Sigmoid colon (tissue), 7 donors: ENCODE results near the gene ZDHHC12. TPM values are rescaled to one million over a fixed set of nuclear protein-coding genes. Genes with fewer than 3 reads are reported as not detected.

Experiments used
- DNase-seq: peaks from one replicate; pipeline ENCODE4 v3.0.0-alpha.2; 2019
- H3K27ac ChIP-seq, 4 donors: fragments of 200-600 bp; sonication (generic); one replicate each; pipeline ENCODE4 v1.5.1; 2016 to 2019; ENCODE audit warnings: mild to moderate bottlenecking in 1 of 4
- H3K27me3 ChIP-seq, 3 donors: fragments of 200-600 bp; sonication (generic); one replicate each; pipeline ENCODE4 v1.5.1; 2019; ENCODE audit warnings: mild to moderate bottlenecking in 1 of 3
- H3K36me3 ChIP-seq, 4 donors: fragments of 200-600 bp; sonication (generic); one replicate each; pipeline ENCODE4 v1.5.1; 2016 to 2019
- H3K4me1 ChIP-seq, 4 donors: fragments of 200-600 bp; sonication (generic); one replicate each; pipeline ENCODE4 v1.5.1; 2017 to 2019
- H3K4me3 ChIP-seq, 4 donors: fragments of 200-600 bp; sonication (generic); one replicate each; pipeline ENCODE4 v1.5.1; 2017 to 2019; ENCODE audit warnings: mild to moderate bottlenecking in 2 of 4, moderate library complexity in 1 of 4
- H3K9me3 ChIP-seq, 4 donors: fragments of 200-600 bp in 3 of 4; sonication (generic) in 3 of 4; one replicate each; pipeline versions ENCODE4 v1.5.1 to v1.6.1; 2013 to 2019
- EP300 ChIP-seq, 4 donors: sonication (generic); formaldehyde crosslinking; IDR thresholded peaks; one replicate each; pipeline ENCODE4 v1.6.1; 2017; ENCODE audit warnings: antibody characterized with exemption in 4 of 4
- POLR2A ChIP-seq, 2 donors: fragments of 450-650 bp; IDR thresholded peaks; one replicate each; pipeline ENCODE4 v1.6.1; 2016; ENCODE audit warnings: antibody characterized with exemption in 2 of 2, mild to moderate bottlenecking in 2 of 2, moderate library complexity in 2 of 2
- POLR2AphosphoS5 ChIP-seq, 4 donors: sonication (generic); formaldehyde crosslinking; IDR thresholded peaks; one replicate each; pipeline ENCODE4 v1.6.1; 2017; ENCODE audit warnings: antibody characterized with exemption in 4 of 4
- WGBS, 2 donors: extraction: QIAGEN DNeasy Blood & Tissue Kit; methylation state at CpG; one replicate each; pipeline ENCODE4 v1.1.7; 2013; 5-methylcytosine and 5-hydroxymethylcytosine counted together
- intact Hi-C: fragments of 100-400 bp; cut with DNase I; formaldehyde crosslinking; loops from one replicate; pipeline ENCODE4 v1.15.1; 2023
- polyA plus RNA-seq, 3 donors: library from polyadenylated mRNA; stranded (reverse); fragments of 200-250 nt; gene quantifications; one replicate each; pipeline ENCODE4 v1.2.3, GENCODE V29; 2013
- total RNA-seq, 4 donors: library from RNA; depleted of rRNA; stranded (reverse); fragments of >200 nt; gene quantifications; one replicate each; pipeline ENCODE4 v1.1.0, GENCODE V29; 2016
- TF ChIP-seq, protein P1 (sequence below), 4 experiments: fragments of 450-650 bp in 3 of 4; fragments of 200-600 bp in 1 of 4; IDR thresholded peaks; one replicate each; pipeline ENCODE4 v1.5.1; 2016 to 2019; ENCODE audit warnings: antibody characterized with exemption in 4 of 4, mild to moderate bottlenecking in 3 of 4, moderate library complexity in 2 of 4
- donor health status: healthy with polysubstance abuse.
- donor health status: Bipolar disorder and iron deficiency.
- donor health status: healthy.

The ZDHHC12 gene
- total and polyA plus RNA-seq, 7 donors = 13.3 to 123 (median 46.2) TPM

DNA sequence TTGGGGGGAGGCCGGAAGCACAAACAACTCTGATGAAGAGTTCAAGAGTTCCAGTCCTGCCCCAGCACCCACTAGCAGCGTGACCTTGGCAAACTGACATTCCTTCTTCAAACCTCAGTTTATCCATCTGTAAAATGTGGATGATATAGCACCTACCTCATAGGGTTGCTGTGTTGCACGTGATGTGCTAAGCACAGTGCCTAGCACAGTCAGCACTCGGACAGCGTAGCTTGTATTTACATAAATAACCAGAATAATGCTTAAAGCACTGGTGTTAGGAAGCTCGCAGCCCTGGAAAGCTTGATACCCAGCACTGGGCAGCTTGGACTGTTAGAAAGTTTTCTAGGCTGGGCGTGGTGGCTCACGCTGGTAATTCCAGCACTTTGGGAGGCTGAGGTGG, 16.5 kb downstream of the ZDHHC12 start:
- Histone ChIP-seq H3K9me3 (no peaks in the 10 kb centered on the region), H3K4me3 (no peak overlapping the region), H3K36me3 (no peaks in the 10 kb centered on the region), H3K27ac (no peak overlapping the region), H3K4me1 (peaks cover 0 to 14% (median 8%) of the 10 kb centered on the region in 4 donors), H3K27me3 (no peaks in the 10 kb centered on the region)
- intact Hi-C loops = no loop called here
- WGBS, 2 donors = 88 to 93% methylated on average over 8 of the region's 8 CpGs
- TF ChIP-seq POLR2AphosphoS5 (IDR thresholded peaks at IDR 0.05) (no peak), EP300 (IDR thresholded peaks at IDR 0.05) (no peak), POLR2A (IDR thresholded peaks at IDR 0.05) (no peak)
- TF ChIP-seq, protein P1, sequence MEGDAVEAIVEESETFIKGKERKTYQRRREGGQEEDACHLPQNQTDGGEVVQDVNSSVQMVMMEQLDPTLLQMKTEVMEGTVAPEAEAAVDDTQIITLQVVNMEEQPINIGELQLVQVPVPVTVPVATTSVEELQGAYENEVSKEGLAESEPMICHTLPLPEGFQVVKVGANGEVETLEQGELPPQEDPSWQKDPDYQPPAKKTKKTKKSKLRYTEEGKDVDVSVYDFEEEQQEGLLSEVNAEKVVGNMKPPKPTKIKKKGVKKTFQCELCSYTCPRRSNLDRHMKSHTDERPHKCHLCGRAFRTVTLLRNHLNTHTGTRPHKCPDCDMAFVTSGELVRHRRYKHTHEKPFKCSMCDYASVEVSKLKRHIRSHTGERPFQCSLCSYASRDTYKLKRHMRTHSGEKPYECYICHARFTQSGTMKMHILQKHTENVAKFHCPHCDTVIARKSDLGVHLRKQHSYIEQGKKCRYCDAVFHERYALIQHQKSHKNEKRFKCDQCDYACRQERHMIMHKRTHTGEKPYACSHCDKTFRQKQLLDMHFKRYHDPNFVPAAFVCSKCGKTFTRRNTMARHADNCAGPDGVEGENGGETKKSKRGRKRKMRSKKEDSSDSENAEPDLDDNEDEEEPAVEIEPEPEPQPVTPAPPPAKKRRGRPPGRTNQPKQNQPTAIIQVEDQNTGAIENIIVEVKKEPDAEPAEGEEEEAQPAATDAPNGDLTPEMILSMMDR (IDR thresholded peaks at IDR 0.05) = no peak
- DNase-seq = peak; percentile 3

DNA sequence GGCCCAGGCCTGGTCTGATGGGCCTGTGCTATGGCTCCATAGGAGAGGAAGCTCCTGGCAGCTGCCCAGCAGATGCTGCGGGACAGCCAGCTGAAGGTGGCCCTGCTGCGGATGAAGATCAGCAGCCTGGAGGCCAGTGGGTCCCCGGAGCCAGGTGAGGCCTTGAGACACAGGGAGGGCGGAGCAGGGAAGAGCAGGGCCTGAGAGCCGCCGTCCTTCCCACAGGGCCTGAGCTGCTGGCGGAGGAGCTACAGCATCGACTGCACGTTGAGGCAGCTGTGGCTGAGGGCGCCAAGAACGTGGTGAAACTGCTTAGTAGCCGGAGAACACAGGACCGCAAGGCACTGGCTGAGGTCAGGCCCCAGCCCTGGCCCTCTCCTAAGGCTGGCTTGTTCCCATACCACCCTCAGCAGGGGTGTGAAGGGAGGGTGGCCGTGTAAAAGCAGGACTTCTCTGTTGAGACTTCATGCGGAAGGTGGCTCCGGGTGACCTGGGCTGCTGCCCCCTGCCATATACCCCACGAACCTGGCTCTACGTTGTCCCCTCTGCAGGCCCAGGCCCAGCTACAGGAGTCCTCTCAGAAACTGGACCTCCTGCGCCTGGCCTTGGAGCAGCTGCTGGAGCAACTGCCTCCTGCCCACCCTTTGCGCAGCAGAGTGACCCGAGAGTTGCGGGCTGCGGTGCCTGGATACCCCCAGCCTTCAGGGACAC, 17.1 kb downstream of the ZDHHC12 start:
- H3K4me3 ChIP-seq = no peak overlapping the region
- intact Hi-C loops = no loop called here
- no peaks in the 10 kb centered on the region for H3K9me3 ChIP-seq
- TF ChIP-seq, protein P1 (IDR thresholded peaks at IDR 0.05) = no peak
- TF ChIP-seq POLR2AphosphoS5 (IDR thresholded peaks at IDR 0.05) (no peak), EP300 (IDR thresholded peaks at IDR 0.05) (no peak), POLR2A (IDR thresholded peaks at IDR 0.05) (no peak)
- peak; percentile 61 for DNase-seq
- H3K27me3 ChIP-seq = no peaks in the 10 kb centered on the region
- H3K36me3 ChIP-seq = no peaks in the 10 kb centered on the region
- WGBS, 2 donors = 88 to 91% methylated on average over 23 of the region's 23 CpGs
- peaks cover 0 to 19% (median 11%) of the 10 kb centered on the region in 4 donors for H3K4me1 ChIP-seq
- H3K27ac ChIP-seq = no peak overlapping the region

DNA sequence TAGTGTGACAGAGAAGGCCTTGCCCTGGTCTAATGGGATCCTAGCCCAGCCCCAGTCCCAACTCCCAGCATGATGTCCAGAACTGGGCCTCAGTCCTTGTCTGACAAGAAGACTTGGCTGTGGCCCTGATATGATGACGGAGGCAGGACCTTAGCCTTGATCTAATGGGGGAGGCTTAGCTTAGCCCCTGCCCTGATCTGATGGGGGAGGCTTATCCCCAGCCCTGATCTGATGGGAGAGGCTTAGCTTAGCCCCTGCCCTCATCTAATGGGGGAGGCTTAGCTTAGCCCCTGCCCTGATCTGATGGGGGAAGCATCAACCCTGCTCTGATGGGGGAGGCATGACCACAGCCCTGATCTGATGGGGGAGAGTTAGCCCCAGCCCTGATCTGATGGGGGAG, 17.9 kb downstream of the ZDHHC12 start:
- WGBS, 2 donors = 96 to 98% methylated on average over 1 of the region's 1 CpG
- DNase-seq = peak; percentile 47
- Histone ChIP-seq H3K27ac (no peak overlapping the region), H3K27me3 (no peaks in the 10 kb centered on the region), H3K36me3 (no peaks in the 10 kb centered on the region), H3K4me1 (peaks cover 0 to 19% (median 11%) of the 10 kb centered on the region in 4 donors), H3K9me3 (no peaks in the 10 kb centered on the region), H3K4me3 (no peak overlapping the region)
- TF ChIP-seq EP300 (IDR thresholded peaks at IDR 0.05) = no peak
- TF ChIP-seq, protein P1 (IDR thresholded peaks at IDR 0.05) = no peak
- TF ChIP-seq POLR2AphosphoS5 (IDR thresholded peaks at IDR 0.05) = no peak
- no peak for TF ChIP-seq POLR2A (IDR thresholded peaks at IDR 0.05)
- intact Hi-C loops = no loop called here

DNA sequence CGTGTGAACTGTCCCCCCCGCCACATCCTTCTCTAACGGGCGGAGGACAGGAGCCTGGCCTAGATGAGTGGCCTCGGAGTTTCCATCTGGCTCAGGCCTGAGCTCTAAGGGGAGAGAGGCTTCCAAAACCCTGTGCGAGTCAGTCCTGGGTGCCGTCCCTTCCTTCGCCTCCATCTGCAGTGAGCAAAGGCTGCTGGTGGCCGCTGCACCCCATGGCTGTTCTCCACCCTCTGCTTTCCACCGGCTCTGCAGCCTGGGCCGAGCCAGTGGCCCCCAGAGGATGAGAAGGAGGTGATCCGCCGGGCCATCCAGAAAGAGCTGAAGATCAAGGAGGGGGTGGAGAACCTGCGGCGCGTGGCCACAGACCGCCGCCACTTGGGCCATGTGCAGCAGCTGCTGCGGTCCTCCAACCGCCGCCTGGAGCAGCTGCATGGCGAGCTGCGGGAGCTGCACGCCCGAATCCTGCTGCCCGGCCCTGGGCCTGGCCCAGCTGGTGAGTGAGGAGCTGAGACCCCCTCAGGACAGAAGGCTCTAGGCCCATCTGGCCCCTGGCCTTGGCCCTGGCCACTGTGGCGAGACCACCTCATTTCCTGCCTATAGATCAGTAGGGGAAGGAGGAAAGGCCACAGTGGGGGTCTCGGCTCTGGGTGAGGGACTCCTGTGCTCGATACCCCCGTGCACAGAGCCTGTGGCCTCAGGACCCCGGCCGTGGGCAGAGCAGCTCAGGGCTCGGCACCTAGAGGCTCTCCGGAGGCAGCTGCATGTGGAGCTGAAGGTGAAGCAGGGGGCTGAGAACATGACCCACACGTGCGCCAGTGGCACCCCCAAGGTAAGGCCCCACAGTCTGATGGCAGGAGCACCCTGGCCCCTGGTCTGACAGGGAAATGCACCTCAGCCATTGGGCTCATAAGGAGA, 18.6 kb downstream of the ZDHHC12 start:
- WGBS, 2 donors = 90 to 92% methylated on average over 36 of the region's 36 CpGs
- TF ChIP-seq POLR2A (IDR thresholded peaks at IDR 0.05) = no peak
- no peak for TF ChIP-seq EP300 (IDR thresholded peaks at IDR 0.05)
- TF ChIP-seq, protein P1 (IDR thresholded peaks at IDR 0.05) = no peak
- Histone ChIP-seq H3K4me1 (peaks cover 0 to 19% (median 11%) of the 10 kb centered on the region in 4 donors), H3K36me3 (no peaks in the 10 kb centered on the region), H3K4me3 (no peak overlapping the region), H3K27me3 (no peaks in the 10 kb centered on the region), H3K27ac (no peak overlapping the region), H3K9me3 (no peaks in the 10 kb centered on the region)
- intact Hi-C loops = no loop called here
- peak; percentile 50 for DNase-seq
